Pulmonary artery endothelial cell (primary cell): ENCODE measurements around the gene LRRC56. TPM values are rescaled to one million over a fixed set of nuclear protein-coding genes. Genes with fewer than 3 reads are reported as not detected.

Experiments
- DNase-seq: peaks from one replicate; pipeline ENCODE4 v3.0.0-alpha.2; 2011; ENCODE audit warnings: low read depth, low spot score
- total RNA-seq: library from RNA; depleted of rRNA; stranded (reverse); fragments of >200 nt; gene quantifications from 2 replicates; pipeline ENCODE4 v1.2.3, GENCODE V29; 2014

The LRRC56 gene
- total RNA-seq, 1 donor from 2014 or later = 0.40 TPM

GRCh38 chr11:596374-596773 lies 59.0 kb downstream of the LRRC56 start:
- DNase-seq = no peak

GRCh38 chr11:597166-597725 lies 59.9 kb downstream of the LRRC56 start:
- no peak for DNase-seq

GRCh38 chr11:598005-598680 lies 60.8 kb downstream of the LRRC56 start:
- no peak for DNase-seq

- DNase-seq = no peak
Measured at GRCh38 chr11:601573-602245, 64.4 kb downstream of the LRRC56 start.

GRCh38 chr11:603154-603553 lies 65.8 kb downstream of the LRRC56 start:
- no peak for DNase-seq

Other genes starting within 250 kb of the LRRC56 start
- 12.3 and 13.6 TPM in 2 replicates for gene PGGHG, start 248.4 kb upstream of the LRRC56 start, total RNA-seq
- not detected in 2 replicates for gene IFITM5, start 238.0 kb upstream of the LRRC56 start, total RNA-seq
- gene IFITM2, start 229.7 kb upstream of the LRRC56 start, total RNA-seq = 32.9 and 46.6 TPM in 2 replicates
- 1.7 and 7.9 TPM in 2 replicates for gene IFITM1, start 223.5 kb upstream of the LRRC56 start, total RNA-seq
- gene IFITM3, start 216.7 kb upstream of the LRRC56 start, total RNA-seq = 44.4 and 45.8 TPM in 2 replicates
- 1.5 TPM in 2 replicates for gene B4GALNT4, start 168.0 kb upstream of the LRRC56 start, total RNA-seq
- gene PKP3, start 143.3 kb upstream of the LRRC56 start, total RNA-seq = 0.26 and 0.67 TPM in 2 replicates
- gene SIGIRR, start 122.5 kb upstream of the LRRC56 start, total RNA-seq = 27.6 and 39.6 TPM in 2 replicates
- 0.07 TPM in 1 of 2 replicates, not detected in the other for gene ANO9, start 95.5 kb upstream of the LRRC56 start, total RNA-seq
- gene PTDSS2, start 87.2 kb upstream of the LRRC56 start, total RNA-seq = 32.1 and 39.7 TPM in 2 replicates
- 288 and 306 TPM in 2 replicates for gene RNH1, start 30.3 kb upstream of the LRRC56 start, total RNA-seq
- 77.7 and 91.6 TPM in 2 replicates for gene HRAS, start 2.0 kb upstream of the LRRC56 start, total RNA-seq
- 0.56 and 0.86 TPM in 2 replicates for gene LMNTD2, start 23.2 kb downstream of the LRRC56 start, total RNA-seq
- gene RASSF7, start 23.4 kb downstream of the LRRC56 start, total RNA-seq = 11.5 and 14.4 TPM in 2 replicates
- 28.0 and 29.5 TPM in 2 replicates for gene PHRF1, start 38.9 kb downstream of the LRRC56 start, total RNA-seq
- gene IRF7, start 78.4 kb downstream of the LRRC56 start, total RNA-seq = 8.7 and 16.5 TPM in 2 replicates
- not detected in 2 replicates for gene CDHR5, start 87.4 kb downstream of the LRRC56 start, total RNA-seq
- gene SCT, start 89.7 kb downstream of the LRRC56 start, total RNA-seq = not detected in 2 replicates
- gene DRD4, start 99.7 kb downstream of the LRRC56 start, total RNA-seq = not detected in 2 replicates
- 45.1 and 66.1 TPM in 2 replicates for gene DEAF1, start 157.7 kb downstream of the LRRC56 start, total RNA-seq
- 8.4 and 9.7 TPM in 2 replicates for gene TMEM80, start 158.3 kb downstream of the LRRC56 start, total RNA-seq
- 2.0 and 3.0 TPM in 2 replicates for gene EPS8L2, start 168.7 kb downstream of the LRRC56 start, total RNA-seq
- 278 and 283 TPM in 2 replicates for gene TALDO1, start 209.9 kb downstream of the LRRC56 start, total RNA-seq
- gene GATD1, start 240.0 kb downstream of the LRRC56 start, total RNA-seq = 37.5 and 38.1 TPM in 2 replicates